Measurements from ENCODE around the gene HIGD1A.

The HIGD1A gene

DNA sequence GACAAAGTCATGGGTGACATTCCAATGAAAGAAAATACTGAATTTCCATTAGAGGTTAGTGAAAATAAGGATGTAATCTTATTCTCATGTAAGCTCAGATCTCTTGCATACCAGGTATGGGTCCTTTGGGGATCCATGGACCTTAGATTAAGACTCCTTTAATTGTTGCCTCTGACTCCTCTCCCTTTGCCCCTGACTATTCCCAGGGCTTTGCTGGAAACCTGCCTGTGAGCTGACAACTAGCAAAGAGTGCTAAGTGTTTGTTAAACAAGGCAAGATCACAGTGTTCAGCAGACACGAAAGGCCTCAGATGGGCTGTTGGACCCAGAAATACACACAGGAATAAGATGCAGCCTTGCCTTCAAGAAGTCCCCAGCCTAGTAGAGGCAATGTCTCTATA lies 37.0 kb upstream of the HIGD1A start:
- Histone ChIP-seq H3K4me2 (ENCODE audit: low read depth, low read length, poor library complexity, severe bottlenecking) (no peak overlapping the region), H3K79me2 (ENCODE audit: insufficient read depth, low read length) (no peaks in the 10 kb centered on the region), H3K9me3 (ENCODE audit: insufficient read depth, low read length) (no peaks in the 10 kb centered on the region), H3K9me2 (replicated peaks; ENCODE audit: insufficient read depth, low read length) (no peaks in the 10 kb centered on the region), H3K27me3 (ENCODE audit: low read length) (no peaks in the 10 kb centered on the region), H3K9ac (ENCODE audit: low read length) (no peak overlapping the region), H3K4me3 (ENCODE audit: insufficient read depth, low read length, poor library complexity, severe bottlenecking) (no peak overlapping the region), H3F3A (ENCODE audit: insufficient read depth) (no peaks in the 10 kb centered on the region), H4K20me1 (ENCODE audit: low read depth, low read length) (no peaks in the 10 kb centered on the region), H2AFZ (ENCODE audit: low read depth, low read length, severe bottlenecking) (no peak overlapping the region), H3K27ac (ENCODE audit: low read depth, low read length) (no peak overlapping the region), H3K36me3 (ENCODE audit: low read length) (no peaks in the 10 kb centered on the region)
- TF ChIP-seq EZH2phosphoT487 (conservative IDR thresholded peaks at IDR 0.05; ENCODE audit: low read length) = no peak
- no peak for TF ChIP-seq CTCF (IDR thresholded peaks at IDR 0.05; ENCODE audit: insufficient read depth, low read length, poor library complexity, severe bottlenecking)

DNA sequence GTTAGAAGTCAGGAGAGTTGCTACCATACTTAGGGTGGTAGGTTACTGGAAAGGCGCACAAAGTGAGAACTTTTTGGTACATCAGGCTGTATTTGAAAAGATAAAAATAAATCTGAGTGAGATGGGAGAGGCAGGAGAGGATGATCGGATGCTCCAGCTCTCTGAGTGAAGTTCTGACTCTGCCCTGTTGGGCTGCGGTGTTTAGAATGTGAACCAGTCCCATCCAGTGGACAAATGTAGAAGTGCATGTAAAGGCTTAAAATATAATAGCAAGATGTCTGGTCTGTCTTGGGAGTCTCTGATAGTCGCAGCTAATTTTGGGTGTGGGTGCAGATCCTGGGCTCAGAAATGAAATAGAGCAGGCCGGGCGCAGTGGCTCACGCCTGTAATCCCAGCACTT lies 35.3 kb upstream of the HIGD1A start:
- Histone ChIP-seq H3K27me3 (ENCODE audit: low read length) (no peaks in the 10 kb centered on the region), H3F3A (ENCODE audit: insufficient read depth) (no peaks in the 10 kb centered on the region), H3K9ac (ENCODE audit: low read length) (0 out of 2 replicates have a peak overlapping the region, but pooled peaks have one; percentile 29), H2AFZ (ENCODE audit: low read depth, low read length, severe bottlenecking) (peak overlapping the region; percentile 8), H3K36me3 (ENCODE audit: low read length) (no peaks in the 10 kb centered on the region), H3K9me3 (ENCODE audit: insufficient read depth, low read length) (no peaks in the 10 kb centered on the region), H3K27ac (ENCODE audit: low read depth, low read length) (no peak overlapping the region), H3K4me3 (ENCODE audit: insufficient read depth, low read length, poor library complexity, severe bottlenecking) (no peak overlapping the region), H3K9me2 (replicated peaks; ENCODE audit: insufficient read depth, low read length) (no peaks in the 10 kb centered on the region), H3K79me2 (ENCODE audit: insufficient read depth, low read length) (no peaks in the 10 kb centered on the region), H4K20me1 (ENCODE audit: low read depth, low read length) (no peaks in the 10 kb centered on the region), H3K4me2 (ENCODE audit: low read depth, low read length, poor library complexity, severe bottlenecking) (peak overlapping the region; percentile 52)
- TF ChIP-seq CTCF (IDR thresholded peaks at IDR 0.05; ENCODE audit: insufficient read depth, low read length, poor library complexity, severe bottlenecking) = peak; percentile 34
- no peak for TF ChIP-seq EZH2phosphoT487 (conservative IDR thresholded peaks at IDR 0.05; ENCODE audit: low read length)

GRCh38 chr3:42838571-42838970 lies 34.3 kb upstream of the HIGD1A start:
- Histone ChIP-seq H3K9ac (ENCODE audit: low read length) (no peak overlapping the region), H3K27ac (ENCODE audit: low read depth, low read length) (no peak overlapping the region), H3K27me3 (ENCODE audit: low read length) (no peaks in the 10 kb centered on the region), H3K9me3 (ENCODE audit: insufficient read depth, low read length) (no peaks in the 10 kb centered on the region), H3K36me3 (ENCODE audit: low read length) (no peaks in the 10 kb centered on the region), H3K4me3 (ENCODE audit: insufficient read depth, low read length, poor library complexity, severe bottlenecking) (no peak overlapping the region), H3K9me2 (replicated peaks; ENCODE audit: insufficient read depth, low read length) (no peaks in the 10 kb centered on the region), H3K4me2 (ENCODE audit: low read depth, low read length, poor library complexity, severe bottlenecking) (no peak overlapping the region), H2AFZ (ENCODE audit: low read depth, low read length, severe bottlenecking) (no peak overlapping the region), H4K20me1 (ENCODE audit: low read depth, low read length) (no peaks in the 10 kb centered on the region), H3F3A (ENCODE audit: insufficient read depth) (no peaks in the 10 kb centered on the region), H3K79me2 (ENCODE audit: insufficient read depth, low read length) (no peaks in the 10 kb centered on the region)
- TF ChIP-seq EZH2phosphoT487 (conservative IDR thresholded peaks at IDR 0.05; ENCODE audit: low read length) (no peak), CTCF (IDR thresholded peaks at IDR 0.05; ENCODE audit: insufficient read depth, low read length, poor library complexity, severe bottlenecking) (no peak)
